ENCODE measurements around the gene ACSM2A. TPM values are rescaled to one million over a fixed set of nuclear protein-coding genes. Genes with fewer than 3 reads are reported as not detected.

Gene ACSM2A
- not detected in 2 replicates for total RNA-seq

GRCh38 chr16:20451364-20451763 lies at the start of gene ACSM2A:
ACSM2A (plus strand) TSS chr16:20451521; CDS start chr16:20460115, 8,594 bp downstream.

DNA sequence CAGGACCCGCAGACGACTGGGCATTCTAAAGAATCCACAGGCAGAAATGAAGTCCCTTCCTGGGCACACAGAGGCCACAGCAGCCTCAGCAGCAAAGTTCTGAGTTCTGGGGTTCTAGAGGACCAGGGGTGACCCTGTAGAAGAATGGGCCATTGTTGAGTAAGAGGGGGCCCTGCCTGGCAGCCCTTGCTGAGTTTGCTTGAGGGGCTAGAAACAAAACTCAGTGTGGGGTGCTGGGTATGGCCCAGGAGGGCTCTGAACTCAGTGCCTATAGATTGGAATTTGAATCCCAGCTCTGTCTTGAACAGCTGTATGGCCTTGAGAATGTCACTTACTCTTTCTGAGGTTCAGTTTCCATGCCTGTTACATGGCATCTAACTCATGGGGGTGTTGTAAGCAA lies 46.7 kb upstream of the ACSM2A start, which contains the start of gene PDILT:
Gene PDILT (minus strand): TSS at position 101 of the 400 bp plus-strand sequence. CDS start 5,437 bp downstream, outside the sequence.

DNA sequence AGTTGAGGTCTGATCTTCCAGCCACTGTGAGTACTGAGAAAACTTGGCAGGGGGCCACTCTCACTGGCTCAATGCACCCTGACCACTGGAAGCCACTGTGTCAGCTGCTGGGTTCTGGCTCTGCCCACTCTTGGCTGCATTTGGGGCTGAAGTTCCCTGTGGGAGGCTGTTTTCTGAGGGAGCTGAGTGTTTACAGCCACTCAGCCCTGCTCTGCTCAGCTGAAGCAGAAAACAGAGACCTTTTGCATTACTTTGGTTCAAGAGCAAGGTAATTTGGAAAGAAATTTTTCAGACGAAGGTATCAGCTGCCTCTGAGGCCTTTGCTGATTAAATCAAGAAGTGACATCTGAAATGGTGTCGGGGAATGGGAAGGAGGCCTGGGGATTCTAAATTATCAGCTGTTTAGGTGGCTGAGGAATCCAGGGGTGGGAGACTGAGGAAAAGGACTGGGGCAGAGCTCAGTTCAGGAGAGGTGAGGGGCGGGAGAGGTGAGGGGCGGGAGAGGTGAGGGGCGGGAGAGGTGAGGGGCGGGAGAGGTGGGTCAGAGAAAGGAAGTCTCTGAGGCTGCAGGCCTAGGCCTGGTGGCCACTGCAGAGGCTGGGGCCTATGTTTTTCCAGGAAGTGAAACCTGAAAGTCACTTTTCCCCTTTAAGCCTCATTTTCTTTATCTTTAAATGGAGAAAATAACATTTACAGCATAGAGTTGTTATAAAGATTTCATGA lies 41.8 kb upstream of the ACSM2A start, which contains the start of gene ACSM5:
Gene ACSM5 (plus strand): TSS at position 137 of the 723 bp plus-strand sequence. CDS start 1,951 bp downstream, outside the sequence.

Other genes starting within 250 kb of the ACSM2A start
- not detected in 2 replicates for gene GP2, start 124.0 kb upstream of the ACSM2A start, total RNA-seq
- gene UMOD, start 98.8 kb upstream of the ACSM2A start, total RNA-seq = not detected in 2 replicates
- not detected in 2 replicates for gene PDILT, start 46.8 kb upstream of the ACSM2A start, total RNA-seq
- 0.27 TPM in 1 of 2 replicates, not detected in the other for gene ACSM5, start 42.0 kb upstream of the ACSM2A start, total RNA-seq
- gene ACSM2B, start 124.8 kb downstream of the ACSM2A start, total RNA-seq = 0.05 and 0.07 TPM in 2 replicates
- gene ACSM1, start 246.2 kb downstream of the ACSM2A start, total RNA-seq = not detected in 2 replicates